NCI-H82 treated with DMSO at 0.1 percent for 48 hours (cell line): ENCODE data around the gene SLC25A6.
"Not testable (repeated sequence)": the region's sequence is repeated elsewhere in the genome, so short reads cannot be mapped to it uniquely, and the experiment has no call there.

Experiments
- DNase-seq: peaks from one replicate; lab custom pipeline; 2025; ENCODE audit not compliant: unreplicated experiment; lab: John Stamatoyannopoulos, UW

SLC25A6 gene

GRCh38 chrX:1416327-1416784 is 24.4 kb upstream of the SLC25A6 start:
- DNase-seq = no peak

DNA sequence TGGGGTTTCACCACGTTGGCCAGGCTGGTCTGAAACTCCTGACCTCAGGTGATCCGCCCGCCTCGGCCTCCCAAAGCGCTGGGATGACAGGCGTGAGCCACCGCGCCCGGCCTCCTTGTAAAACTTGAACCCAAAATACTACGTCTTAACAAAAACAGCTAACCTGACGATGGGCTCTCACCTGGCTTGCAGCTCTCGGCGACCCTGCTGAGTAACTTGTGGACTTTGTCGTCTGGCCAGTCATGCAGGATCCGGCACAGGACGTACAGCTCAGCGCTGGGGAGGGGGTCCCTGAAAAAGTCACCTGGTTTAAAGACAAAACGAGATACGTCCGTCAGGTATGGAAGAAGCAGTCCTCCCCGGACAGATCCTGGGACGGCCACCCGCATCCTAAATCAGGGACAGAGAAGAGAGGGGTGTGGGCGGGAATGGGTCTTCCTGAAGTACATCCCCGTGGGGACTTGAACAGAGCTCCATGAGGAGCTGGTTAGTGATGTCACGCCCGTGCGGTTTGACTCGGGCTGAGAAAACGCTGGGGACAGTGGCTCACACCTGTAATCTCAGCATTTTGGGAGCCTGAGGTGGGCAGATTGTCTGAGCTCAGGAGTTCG is 20.7 kb upstream of the SLC25A6 start:
- DNase-seq = no peak

DNA sequence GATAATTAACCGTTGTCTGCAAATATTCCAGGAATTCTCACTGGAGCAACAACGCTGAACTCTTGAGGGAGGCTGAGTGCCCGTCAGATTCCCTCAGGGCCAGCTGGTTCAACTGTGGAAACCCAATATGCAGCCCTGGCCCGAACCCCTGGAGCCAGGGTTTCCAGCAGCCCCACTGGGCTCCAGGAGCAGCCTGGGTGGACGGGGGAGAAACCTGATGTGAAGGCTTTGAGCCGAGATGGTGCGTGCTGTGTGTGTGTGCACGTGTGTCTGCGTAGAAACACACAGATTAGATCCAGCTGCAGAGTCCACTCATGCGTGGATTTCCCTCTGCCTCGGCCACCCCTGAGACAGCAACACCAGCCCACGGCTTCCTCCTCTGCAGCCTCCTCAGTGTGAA is 19.4 kb upstream of the SLC25A6 start:
- DNase-seq = no peak

GRCh38 chrX:1407035-1407434 is 15.1 kb upstream of the SLC25A6 start:
- no peak for DNase-seq

DNA sequence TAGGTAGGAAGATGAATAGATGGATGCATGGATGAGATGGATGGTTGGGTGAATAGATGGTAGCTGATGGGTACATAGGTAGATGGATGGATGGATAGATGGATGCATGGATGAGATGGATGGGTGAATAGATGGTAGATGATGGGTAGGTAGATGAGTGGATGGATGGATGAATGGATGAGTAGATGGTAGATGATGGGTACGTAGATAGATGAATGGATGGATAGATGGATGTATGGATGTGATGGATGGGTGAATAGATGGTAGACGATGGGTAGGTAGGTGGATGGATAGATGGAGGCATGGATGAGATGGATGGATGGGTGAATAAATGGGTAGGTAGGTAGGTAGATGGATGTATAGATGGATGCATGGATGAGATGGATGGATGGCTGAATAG is 13.9 kb upstream of the SLC25A6 start:
- DNase-seq = not testable (repeated sequence)

GRCh38 chrX:1403867-1404266 is 12.0 kb upstream of the SLC25A6 start:
- not testable (repeated sequence) for DNase-seq

DNA sequence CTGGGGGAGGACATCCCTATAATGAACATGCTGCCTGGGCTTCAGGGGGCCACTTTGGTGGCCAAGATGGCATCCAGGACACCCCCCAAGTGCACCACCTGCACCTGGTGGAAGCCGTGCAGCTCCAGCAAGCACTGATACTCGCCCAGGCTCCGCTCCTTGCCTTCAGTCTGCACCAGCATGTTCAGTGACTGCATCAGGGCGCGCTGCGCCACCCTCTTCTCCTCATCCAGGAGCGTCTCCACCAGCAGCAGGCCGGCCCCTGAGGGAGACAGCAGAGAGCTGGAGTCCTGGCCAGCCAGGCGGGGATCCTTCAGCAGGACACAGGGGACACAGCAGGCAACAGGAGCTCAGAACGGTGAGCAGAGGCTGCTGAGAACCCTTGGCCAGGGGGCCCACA is 11.3 kb upstream of the SLC25A6 start:
- DNase-seq = no peak

DNA sequence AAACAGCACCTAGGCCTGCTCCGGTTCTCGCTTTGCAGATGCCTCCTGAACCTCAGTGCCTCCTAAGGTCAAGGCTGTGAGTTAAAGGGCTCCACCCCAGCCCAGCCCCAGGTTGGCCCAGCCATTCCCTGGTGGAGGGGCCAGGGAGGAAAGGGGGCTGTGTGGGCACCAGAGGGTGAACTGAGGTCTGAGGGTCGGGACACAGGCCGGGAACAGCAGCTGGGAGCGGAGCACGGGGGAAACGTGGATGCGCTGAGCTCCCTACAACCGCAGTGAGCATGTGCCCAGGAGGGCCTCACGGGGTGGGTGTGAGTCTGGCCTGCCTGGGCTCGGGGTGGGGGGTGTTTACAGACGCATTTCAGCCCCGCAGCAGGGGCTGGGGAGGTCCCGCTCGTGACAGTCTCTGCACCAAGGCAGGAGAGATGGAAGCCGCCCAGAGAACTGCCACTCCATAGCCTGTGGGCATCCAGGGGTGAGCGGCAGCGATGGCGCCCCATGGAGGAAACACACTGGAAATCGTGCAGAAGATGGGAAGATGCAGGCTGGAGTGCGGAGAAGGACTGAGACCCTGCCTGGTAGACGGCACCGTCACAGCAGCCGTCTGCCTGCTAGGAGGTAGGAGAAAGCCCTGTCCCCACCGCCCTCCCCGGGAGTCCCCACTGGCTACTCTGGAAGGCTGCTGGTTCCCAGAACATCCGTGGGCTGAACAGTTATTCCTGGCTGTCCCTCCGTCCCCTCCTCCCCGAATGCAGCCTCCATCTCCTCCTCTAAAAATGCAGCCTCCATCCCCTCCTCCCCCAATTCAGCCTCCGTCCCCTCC is 9.9 kb upstream of the SLC25A6 start:
- DNase-seq = no peak

GRCh38 chrX:1400742-1401471 is 9.0 kb upstream of the SLC25A6 start:
- DNase-seq = no peak

- DNase-seq = no peak
Observed at GRCh38 chrX:1400049-1400448, 8.1 kb upstream of the SLC25A6 start.

DNA sequence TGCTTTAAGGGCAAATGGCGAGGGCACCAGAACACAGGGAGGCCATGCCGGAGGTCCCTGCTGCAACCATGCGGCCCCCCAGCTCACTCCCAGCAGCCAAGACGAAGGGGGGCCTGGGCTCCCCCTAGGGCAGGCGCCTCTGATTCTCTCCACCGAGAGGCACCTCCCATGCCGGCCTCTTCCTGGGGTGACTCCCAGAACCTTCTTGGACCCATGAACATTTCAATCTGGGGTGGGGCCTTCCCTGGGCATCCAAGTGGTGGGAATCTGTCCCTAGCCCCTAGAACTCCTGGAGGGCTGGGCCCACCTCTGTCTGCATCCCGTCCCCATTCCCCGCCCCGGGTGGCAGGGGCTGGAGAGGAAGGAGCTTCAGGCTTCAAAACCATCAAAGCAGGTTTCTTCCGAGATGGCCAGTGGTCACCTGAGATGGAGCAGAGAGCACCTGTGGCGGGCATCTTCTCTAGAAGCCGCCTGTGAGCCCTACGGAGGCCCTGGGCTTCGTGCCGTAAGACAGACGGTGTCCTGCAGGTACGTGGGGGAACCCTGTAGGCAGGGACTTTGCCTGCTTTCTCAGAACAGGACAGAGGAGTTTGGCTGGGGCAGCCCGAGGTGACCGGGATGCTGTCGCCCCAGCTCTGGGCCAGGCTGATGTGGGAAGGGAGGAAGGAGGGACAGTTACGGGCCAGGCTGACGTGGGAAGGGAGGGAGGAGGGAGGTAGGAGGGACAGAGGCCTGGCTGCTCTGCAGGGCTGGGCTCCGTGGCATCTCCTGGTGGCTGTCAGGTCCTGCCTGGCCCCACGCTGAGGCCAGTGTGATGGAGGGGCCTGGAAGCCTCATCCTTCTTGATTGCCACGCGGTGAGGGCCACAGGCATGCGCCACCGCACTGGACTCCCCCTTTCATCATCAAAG is 6.8 kb upstream of the SLC25A6 start:
- DNase-seq = no peak

GRCh38 chrX:1397441-1398270 is 5.7 kb upstream of the SLC25A6 start:
- DNase-seq = no peak

- no peak for DNase-seq
Observed at GRCh38 chrX:1397001-1397400, 5.1 kb upstream of the SLC25A6 start.

DNA sequence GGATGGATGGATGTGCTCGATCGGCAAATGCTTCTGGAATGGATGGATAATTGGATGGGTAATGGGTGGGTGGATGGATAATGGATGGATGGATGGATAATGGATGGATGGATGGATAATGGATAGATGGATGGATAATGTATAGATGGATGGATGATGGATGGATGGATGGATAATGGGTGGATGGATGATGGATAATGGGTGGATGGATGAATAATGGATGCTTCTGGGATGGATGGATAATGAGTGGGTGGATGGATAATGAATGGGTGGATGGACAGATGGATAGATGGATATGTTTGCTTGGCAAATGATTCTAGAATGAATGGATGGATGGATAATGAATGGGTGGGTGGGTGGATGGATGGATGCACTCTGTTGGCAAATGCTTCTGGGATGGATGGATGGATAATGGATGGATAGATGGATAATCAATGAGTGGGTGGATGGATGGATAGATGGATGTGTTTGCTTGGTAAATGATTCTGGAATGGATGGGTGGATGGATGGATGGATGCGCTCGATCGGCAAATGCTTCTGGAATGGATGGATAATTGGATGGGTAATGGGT is 3.8 kb upstream of the SLC25A6 start:
- DNase-seq = no peak

DNA sequence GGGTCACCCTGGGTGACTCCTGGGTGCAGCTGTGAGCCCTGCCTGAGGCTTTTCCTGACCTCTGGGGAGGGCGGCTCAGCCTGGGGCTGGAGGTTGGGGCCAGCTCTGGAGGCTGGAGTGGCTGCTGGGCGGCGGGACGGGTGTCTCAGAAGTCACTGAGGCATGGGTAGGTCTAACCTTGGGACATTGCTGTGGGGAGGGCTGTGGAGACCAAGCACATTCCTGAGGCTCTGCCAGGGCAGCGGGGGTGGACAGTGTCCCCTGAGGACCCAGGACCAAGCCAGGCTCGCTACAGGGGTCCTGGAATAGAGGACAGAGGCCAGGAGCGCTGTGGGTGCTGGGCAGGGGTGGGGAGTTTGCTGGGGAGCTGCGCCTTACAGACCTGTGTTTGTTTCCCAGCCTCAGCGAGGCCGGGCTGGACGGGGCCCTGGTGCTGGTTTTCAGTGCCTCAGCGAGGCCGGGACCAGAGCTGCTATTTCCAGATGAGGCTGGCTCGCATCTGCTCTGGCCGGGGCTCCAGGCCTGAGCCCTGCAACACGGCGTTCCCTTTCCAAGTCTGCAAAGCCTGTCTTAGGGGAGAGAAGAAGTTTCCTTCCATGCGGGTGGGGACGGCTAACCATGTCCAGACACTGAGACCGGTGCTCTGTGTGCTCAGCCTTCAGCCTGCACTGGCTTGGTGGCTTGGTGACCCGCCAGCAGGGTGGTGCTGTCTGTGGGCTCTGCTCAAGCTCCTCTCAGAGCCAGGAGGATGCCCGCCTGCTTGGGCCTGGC is 3.0 kb upstream of the SLC25A6 start:
- no peak for DNase-seq

DNA sequence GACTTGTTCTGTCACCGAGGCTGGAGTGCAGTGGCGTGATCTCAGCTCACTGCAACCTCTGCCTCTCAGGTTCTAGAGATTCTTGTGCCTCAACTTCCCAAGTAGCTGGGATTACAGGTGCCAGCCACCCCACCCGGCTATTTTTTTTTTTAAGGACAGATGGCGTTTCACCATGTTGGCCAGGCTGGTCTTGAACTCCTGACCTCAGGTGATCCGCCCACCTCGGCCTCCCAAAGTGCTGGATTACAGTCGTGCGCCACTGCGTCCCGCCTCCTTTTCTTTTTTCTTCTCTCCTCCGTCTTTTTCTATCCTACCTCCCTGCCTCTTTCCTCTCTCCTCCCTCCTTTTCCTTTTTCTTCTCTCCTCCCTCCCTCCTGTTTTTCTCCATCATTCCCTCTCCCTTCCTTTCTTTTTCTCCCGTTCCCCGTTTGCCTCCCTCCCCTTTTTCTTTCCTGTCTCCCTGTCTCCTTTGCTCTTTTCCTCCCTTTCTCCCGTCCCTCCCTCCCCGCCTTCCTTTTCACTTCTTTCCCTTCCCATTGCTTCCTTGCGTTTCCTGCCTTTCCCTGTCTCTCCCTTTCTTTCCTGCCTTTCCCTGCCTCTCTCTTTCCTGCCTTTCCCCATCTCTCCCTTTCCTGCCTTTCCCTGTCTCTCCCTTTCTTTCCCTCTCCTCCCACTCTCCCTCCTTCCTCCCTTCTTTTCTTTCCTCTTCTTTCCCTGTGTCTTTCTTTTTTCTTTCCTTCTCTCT is 2.1 kb upstream of the SLC25A6 start:
- no peak for DNase-seq

GRCh38 chrX:1392376-1393068 is 609 bp upstream of the SLC25A6 start:
- DNase-seq = no peak

GRCh38 chrX:1391370-1391706 is 575 bp downstream of the SLC25A6 start:
- no peak for DNase-seq
